NCI-H2227 (cell line): ENCODE data around the gene DBI.
"Not testable (repeated sequence)": the region's sequence is repeated elsewhere in the genome, so short reads cannot be mapped to it uniquely, and the experiment has no call there.

Source experiments
- DNase-seq: peaks from one replicate; lab custom pipeline; 2025; ENCODE audit not compliant: unreplicated experiment; lab: John Stamatoyannopoulos, UW

The DBI gene

GRCh38 chr2:119397196-119397595 lies 30.4 kb downstream of the DBI start:
- DNase-seq: no peak

GRCh38 chr2:119402106-119402505 lies 35.3 kb downstream of the DBI start:
- no peak for DNase-seq

- DNase-seq: no peak
These were observed 36.1 kb downstream of the DBI start for GRCh38 chr2:119402645-119403560.

- DNase-seq: not testable (repeated sequence)
These were observed 36.8 kb downstream of the DBI start for GRCh38 chr2:119403618-119404017.

- no peak for DNase-seq
These were observed 38.4 kb downstream of the DBI start for GRCh38 chr2:119405151-119405550.

GRCh38 chr2:119407430-119408220 lies 40.8 kb downstream of the DBI start:
- peak; percentile 54 for DNase-seq

- no peak for DNase-seq
These were observed 41.4 kb downstream of the DBI start for GRCh38 chr2:119408221-119408619.

GRCh38 chr2:119409506-119409905 lies 42.7 kb downstream of the DBI start:
- DNase-seq: no peak

- DNase-seq: no peak
These were observed 48.1 kb downstream of the DBI start for GRCh38 chr2:119414894-119415293.

GRCh38 chr2:119415630-119416029 lies 48.9 kb downstream of the DBI start:
- no peak for DNase-seq

GRCh38 chr2:119416299-119416923 lies 49.6 kb downstream of the DBI start:
- no peak for DNase-seq

- DNase-seq: no peak
These were observed 51.1 kb downstream of the DBI start for GRCh38 chr2:119417908-119418307.

GRCh38 chr2:119419065-119419464 lies 52.3 kb downstream of the DBI start:
- no peak for DNase-seq

GRCh38 chr2:119419803-119420508 lies 53.2 kb downstream of the DBI start:
- no peak for DNase-seq

GRCh38 chr2:119421304-119421703 lies 54.5 kb downstream of the DBI start:
- no peak for DNase-seq

GRCh38 chr2:119421741-119422140 lies 55.0 kb downstream of the DBI start:
- DNase-seq: no peak
